Measurements from ENCODE around the gene MYB.

The MYB gene

GRCh38 chr6:135227758-135228157 lies 46.6 kb downstream of the MYB start:
- Histone ChIP-seq H3F3A (ENCODE audit: low read depth) (peaks cover 9% of the 10 kb centered on the region), H3K9ac (ENCODE audit: low read depth, low read length, poor library complexity, severe bottlenecking) (no peak overlapping the region), H3K4me1 (ENCODE audit: insufficient read depth, low read length, poor library complexity, severe bottlenecking) (peaks cover 15% of the 10 kb centered on the region), H2AFZ (ENCODE audit: low read length) (no peak overlapping the region), H3K4me2 (ENCODE audit: low read depth, low read length, poor library complexity, severe bottlenecking) (no peak overlapping the region), H3K79me2 (ENCODE audit: insufficient read depth, low read length) (no peaks in the 10 kb centered on the region), H3K4me3 (ENCODE audit: low read length, poor library complexity, severe bottlenecking) (no peak overlapping the region), H4K20me1 (ENCODE audit: insufficient read depth, low read length, poor library complexity, severe bottlenecking) (no peaks in the 10 kb centered on the region), H3K27me3 (ENCODE audit: insufficient read depth, low read length, poor library complexity, severe bottlenecking) (no peaks in the 10 kb centered on the region), H3K36me3 (ENCODE audit: insufficient read depth, low read length) (peaks cover 7% of the 10 kb centered on the region; the same call in 1 of the 2 replicates), H3K9me3 (ENCODE audit: insufficient read depth, low read depth, low read length) (no peaks in the 10 kb centered on the region), H3K9me2 (replicated peaks; ENCODE audit: low read depth, low read length) (no peaks in the 10 kb centered on the region)
- TF ChIP-seq EZH2phosphoT487 (IDR thresholded peaks at IDR 0.05; ENCODE audit: borderline replicate concordance) (no peak), CTCF (conservative IDR thresholded peaks at IDR 0.05; ENCODE audit: low read length) (no peak)

GRCh38 chr6:135228486-135228885 lies 47.4 kb downstream of the MYB start:
- Histone ChIP-seq H4K20me1 (ENCODE audit: insufficient read depth, low read length, poor library complexity, severe bottlenecking) (no peaks in the 10 kb centered on the region), H3K36me3 (ENCODE audit: insufficient read depth, low read length) (peaks cover under 1% of the 10 kb centered on the region; the same call in 1 of the 2 replicates), H2AFZ (ENCODE audit: low read length) (no peak overlapping the region), H3K27me3 (ENCODE audit: insufficient read depth, low read length, poor library complexity, severe bottlenecking) (no peaks in the 10 kb centered on the region), H3K9ac (ENCODE audit: low read depth, low read length, poor library complexity, severe bottlenecking) (no peak overlapping the region), H3K4me2 (ENCODE audit: low read depth, low read length, poor library complexity, severe bottlenecking) (no peak overlapping the region), H3K79me2 (ENCODE audit: insufficient read depth, low read length) (no peaks in the 10 kb centered on the region), H3K4me3 (ENCODE audit: low read length, poor library complexity, severe bottlenecking) (no peak overlapping the region), H3K4me1 (ENCODE audit: insufficient read depth, low read length, poor library complexity, severe bottlenecking) (peaks cover 16% of the 10 kb centered on the region), H3K9me2 (replicated peaks; ENCODE audit: low read depth, low read length) (no peaks in the 10 kb centered on the region), H3K9me3 (ENCODE audit: insufficient read depth, low read depth, low read length) (no peaks in the 10 kb centered on the region), H3F3A (ENCODE audit: low read depth) (peaks cover 9% of the 10 kb centered on the region; the same call in 1 of the 2 replicates)
- TF ChIP-seq CTCF (conservative IDR thresholded peaks at IDR 0.05; ENCODE audit: low read length), result no peak
- TF ChIP-seq EZH2phosphoT487 (IDR thresholded peaks at IDR 0.05; ENCODE audit: borderline replicate concordance), result no peak

- Histone ChIP-seq H3K4me3 (ENCODE audit: low read length, poor library complexity, severe bottlenecking) (no peak overlapping the region), H3K9me3 (ENCODE audit: insufficient read depth, low read depth, low read length) (no peaks in the 10 kb centered on the region), H3K9me2 (replicated peaks; ENCODE audit: low read depth, low read length) (no peaks in the 10 kb centered on the region), H2AFZ (ENCODE audit: low read length) (no peak overlapping the region), H3K9ac (ENCODE audit: low read depth, low read length, poor library complexity, severe bottlenecking) (no peak overlapping the region), H3K79me2 (ENCODE audit: insufficient read depth, low read length) (no peaks in the 10 kb centered on the region), H4K20me1 (ENCODE audit: insufficient read depth, low read length, poor library complexity, severe bottlenecking) (no peaks in the 10 kb centered on the region), H3K4me2 (ENCODE audit: low read depth, low read length, poor library complexity, severe bottlenecking) (no peak overlapping the region), H3K36me3 (ENCODE audit: insufficient read depth, low read length) (no peaks in the 10 kb centered on the region), H3K4me1 (ENCODE audit: insufficient read depth, low read length, poor library complexity, severe bottlenecking) (peaks cover 29% of the 10 kb centered on the region), H3F3A (ENCODE audit: low read depth) (no peaks in the 10 kb centered on the region), H3K27me3 (ENCODE audit: insufficient read depth, low read length, poor library complexity, severe bottlenecking) (no peaks in the 10 kb centered on the region)
- no peak for TF ChIP-seq EZH2phosphoT487 (IDR thresholded peaks at IDR 0.05; ENCODE audit: borderline replicate concordance)
- peak; percentile 34 for TF ChIP-seq CTCF (conservative IDR thresholded peaks at IDR 0.05; ENCODE audit: low read length)
Observed at GRCh38 chr6:135229996-135230395, 48.9 kb downstream of the MYB start.
